HG03565 (cell line): ENCODE data around the gene CACNA1D.

Source experiments
- ATAC-seq: cut with Tn5 transposase; IDR thresholded peaks from one replicate; pipeline ENCODE4 v1.9.1; 2021; ENCODE audit warnings: mild to moderate bottlenecking, moderate library complexity; ENCODE audit not compliant: unreplicated experiment

The CACNA1D gene

DNA sequence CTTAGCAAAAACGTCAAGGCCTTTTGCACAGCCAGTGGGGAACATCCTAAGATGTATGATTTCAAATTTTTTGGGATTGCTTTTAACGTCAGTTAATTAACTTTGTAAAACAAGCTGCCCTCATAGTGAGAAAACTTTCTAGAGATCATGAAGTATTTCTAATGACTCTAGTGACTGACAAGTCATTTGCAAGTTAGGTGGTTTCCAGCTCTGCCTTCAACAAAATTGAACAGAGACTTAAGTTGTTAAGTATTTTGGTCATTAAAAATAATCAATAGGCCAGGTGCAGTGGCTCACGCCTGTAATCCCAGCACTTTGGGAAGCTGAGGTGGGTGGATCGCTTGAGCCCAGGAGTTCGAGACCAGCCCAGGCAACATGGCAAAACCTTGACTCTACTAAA lies 280.6 kb downstream of the CACNA1D start:
- ATAC-seq, result no peak

DNA sequence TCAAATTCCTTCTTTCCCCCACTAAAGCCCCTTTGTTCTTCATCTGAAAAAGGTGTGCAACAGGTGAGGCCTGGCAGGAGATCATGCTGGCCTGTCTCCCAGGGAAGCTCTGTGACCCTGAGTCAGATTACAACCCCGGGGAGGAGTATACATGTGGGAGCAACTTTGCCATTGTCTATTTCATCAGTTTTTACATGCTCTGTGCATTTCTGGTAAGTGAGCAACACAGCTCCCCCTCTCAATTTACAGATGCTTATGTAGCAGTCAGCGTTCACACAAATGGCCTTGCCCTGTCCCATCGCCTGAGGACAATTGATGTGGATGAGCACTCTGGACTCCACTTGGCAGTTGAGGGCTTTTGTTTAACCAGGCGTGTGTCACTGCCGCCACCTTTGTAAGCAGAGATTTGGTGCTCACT lies 281.4 kb downstream of the CACNA1D start:
- no peak for ATAC-seq

DNA sequence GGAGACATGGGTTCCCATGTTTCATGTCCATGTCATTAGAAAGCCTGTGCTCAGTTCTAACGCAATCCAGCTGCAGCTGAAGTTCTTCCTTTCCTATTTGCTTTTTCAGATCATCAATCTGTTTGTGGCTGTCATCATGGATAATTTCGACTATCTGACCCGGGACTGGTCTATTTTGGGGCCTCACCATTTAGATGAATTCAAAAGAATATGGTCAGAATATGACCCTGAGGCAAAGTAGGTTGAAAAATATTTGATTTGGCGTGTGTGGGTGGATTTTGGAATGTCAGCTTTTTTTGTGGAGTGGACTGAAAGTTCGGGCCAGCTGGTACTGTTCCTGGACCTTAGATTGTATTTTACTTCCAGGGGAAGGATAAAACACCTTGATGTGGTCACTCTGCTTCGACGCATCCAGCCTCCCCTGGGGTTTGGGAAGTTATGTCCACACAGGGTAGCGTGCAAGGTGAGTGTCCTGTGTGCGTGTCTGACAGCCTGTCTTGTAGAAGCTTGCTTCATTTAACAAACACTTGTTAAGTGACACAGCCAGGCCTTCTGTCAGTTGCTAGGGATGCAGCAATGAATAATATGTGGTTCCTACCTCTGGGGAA lies 282.2 kb downstream of the CACNA1D start:
- ATAC-seq, result no peak

- no peak for ATAC-seq
Measured at GRCh38 chr3:53777468-53777867, 283.1 kb downstream of the CACNA1D start.

GRCh38 chr3:53778153-53778552 lies 283.7 kb downstream of the CACNA1D start:
- no peak for ATAC-seq

- ATAC-seq, result no peak
Measured at GRCh38 chr3:53780171-53780570, 285.8 kb downstream of the CACNA1D start.

DNA sequence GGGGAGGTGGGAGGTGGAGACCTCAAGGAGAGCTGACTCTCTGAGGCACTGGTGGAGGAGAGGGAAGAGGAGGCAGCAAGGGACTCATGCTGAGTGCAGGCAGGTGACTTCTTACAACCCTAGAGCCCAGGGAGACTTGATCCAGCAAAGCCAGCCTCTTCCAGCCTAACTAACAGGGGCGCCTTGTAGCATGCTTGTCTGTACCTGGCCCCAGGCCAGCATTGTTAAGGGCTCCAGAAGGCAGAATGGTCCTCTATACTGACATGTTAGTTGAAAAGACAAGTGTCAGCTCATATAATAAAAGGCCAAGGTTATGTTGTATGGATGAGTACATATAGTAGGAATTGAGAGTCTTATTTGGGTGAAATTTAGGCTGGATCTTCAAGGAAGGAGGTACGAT lies 286.4 kb downstream of the CACNA1D start:
- ATAC-seq, result no peak

GRCh38 chr3:53787016-53787415 lies 292.6 kb downstream of the CACNA1D start:
- ATAC-seq, result no peak

DNA sequence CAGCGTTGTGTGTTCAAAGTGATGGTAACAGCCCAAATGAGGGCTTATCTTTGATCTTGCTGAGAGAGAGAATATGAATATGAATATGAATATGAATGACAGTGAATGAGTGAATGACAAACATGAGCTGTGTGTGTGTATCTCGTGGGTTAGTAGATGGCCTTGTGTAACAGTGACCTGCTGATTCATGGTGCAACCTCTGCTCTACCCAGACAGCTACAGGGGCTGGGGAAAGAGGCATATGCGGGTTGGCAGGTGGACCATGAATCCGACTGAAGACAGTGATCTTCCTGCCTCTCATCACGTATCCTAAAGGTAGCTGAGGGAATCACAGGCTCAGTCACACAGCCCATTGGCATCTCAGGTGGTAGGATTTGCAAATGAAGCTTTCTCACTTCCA lies 293.6 kb downstream of the CACNA1D start:
- no peak for ATAC-seq

DNA sequence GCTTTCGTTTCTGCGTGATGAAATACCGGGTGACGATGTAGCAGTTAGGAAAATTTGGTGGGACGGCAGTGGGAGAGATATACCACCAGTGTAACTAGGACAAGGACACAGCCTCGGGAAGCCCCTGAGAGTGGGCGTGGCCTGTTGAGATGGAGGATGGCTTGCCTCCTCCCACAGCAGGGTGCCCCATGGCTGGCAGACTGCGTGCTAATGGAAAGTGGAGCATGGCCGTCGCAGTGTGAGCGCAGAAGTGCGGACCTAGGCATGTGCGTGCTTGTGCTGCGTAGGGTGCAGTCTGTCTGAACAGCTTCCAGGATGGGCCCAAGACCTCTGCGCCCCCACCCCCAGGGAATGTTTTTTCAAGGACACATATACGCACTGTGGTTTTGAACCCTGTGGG lies 295.0 kb downstream of the CACNA1D start:
- ATAC-seq, result no peak

GRCh38 chr3:53790470-53790869 lies 296.1 kb downstream of the CACNA1D start:
- no peak for ATAC-seq

GRCh38 chr3:53791317-53791716 lies 296.9 kb downstream of the CACNA1D start:
- no peak for ATAC-seq

- no peak for ATAC-seq
Measured at GRCh38 chr3:53792866-53793265, 298.5 kb downstream of the CACNA1D start.

DNA sequence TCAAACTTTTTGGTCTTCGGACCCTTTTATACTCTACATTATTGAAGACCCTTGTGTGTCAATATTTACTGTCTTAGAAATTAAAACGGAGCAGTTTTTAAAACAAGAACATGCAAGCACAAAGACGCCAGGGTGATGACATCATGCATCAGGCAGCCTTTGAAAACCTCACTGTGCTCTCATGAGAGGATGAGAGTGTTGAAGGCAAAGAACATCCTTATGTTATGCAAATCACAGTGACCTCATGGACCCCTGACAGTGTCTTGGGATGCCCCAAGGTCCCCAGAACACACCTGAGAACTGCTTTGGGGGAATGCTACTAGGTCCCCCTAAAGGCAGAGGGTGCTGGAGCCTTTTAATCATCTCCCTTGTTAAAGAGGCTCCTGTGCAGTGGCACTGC lies 300.2 kb downstream of the CACNA1D start:
- no peak for ATAC-seq

GRCh38 chr3:53795176-53795575 lies 300.8 kb downstream of the CACNA1D start:
- ATAC-seq, result no peak

GRCh38 chr3:53795789-53796560 lies 301.6 kb downstream of the CACNA1D start:
- no peak for ATAC-seq

GRCh38 chr3:53798144-53798543 lies 303.7 kb downstream of the CACNA1D start:
- ATAC-seq, result no peak

DNA sequence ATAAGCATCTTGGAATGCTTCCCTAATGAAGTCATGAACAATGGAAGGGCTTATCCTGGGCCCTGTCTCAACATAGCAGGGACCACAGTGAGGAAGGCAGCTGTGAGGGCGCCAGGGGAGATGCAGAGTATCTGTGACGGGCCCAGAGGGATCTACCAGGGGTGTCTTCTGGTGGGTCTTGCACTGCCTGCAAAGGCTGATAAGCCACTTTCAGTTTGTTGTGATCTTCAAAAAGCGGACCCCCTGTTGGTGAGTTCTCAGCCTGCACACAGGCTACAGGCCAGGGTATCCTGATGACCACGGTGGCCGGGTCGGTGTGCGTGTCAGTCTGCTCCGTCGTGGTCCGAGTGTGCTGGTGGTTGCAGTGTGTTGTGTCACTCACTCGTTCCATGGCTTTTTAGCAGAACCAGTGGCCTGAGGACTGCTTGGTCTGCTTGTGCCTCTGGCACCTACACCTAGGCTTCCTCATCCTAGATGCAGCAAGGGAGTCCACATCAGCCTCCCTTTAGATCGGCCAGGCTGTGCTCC lies 305.0 kb downstream of the CACNA1D start:
- no peak for ATAC-seq

DNA sequence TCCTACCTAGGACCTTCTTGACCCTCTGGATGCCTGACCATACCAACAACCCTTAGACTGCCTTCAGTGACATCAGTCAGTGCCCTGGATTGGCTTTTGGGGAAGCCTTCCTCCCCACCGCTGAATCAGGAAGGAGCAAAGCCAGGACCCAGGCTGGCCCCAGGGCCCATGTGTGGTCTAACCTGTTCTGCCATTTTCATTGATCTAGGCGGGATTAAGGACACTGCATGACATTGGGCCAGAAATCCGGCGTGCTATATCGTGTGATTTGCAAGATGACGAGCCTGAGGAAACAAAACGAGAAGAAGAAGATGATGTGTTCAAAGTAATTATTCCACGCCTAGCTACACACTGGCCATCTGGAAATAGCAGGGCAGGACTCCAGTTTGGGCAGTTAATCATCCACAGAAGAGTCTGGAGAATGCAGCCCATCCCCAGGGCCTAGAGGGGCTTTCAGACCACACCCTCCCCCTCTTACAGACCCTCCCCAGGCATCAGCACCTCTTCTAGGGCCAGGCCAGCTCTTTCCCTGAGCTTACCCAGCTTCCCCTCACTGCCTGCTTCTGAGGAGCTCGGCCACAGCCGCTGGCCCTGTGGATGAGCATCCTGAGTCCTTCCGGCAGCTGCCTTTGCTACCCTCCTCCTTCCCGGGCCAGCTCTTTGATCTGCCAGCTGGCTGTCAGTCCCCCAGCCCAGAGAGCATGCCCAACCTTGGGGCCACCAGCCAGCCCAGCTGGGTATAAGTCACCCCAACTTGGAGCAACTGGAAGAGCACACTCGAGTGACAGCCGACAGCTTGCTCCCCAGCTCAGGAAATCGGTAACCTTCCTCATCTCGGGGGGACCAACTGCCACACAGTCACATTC lies 305.9 kb downstream of the CACNA1D start:
- no peak for ATAC-seq

GRCh38 chr3:53801319-53801718 lies 306.9 kb downstream of the CACNA1D start:
- no peak for ATAC-seq

- no peak for ATAC-seq
Measured at GRCh38 chr3:53802256-53802880, 308.0 kb downstream of the CACNA1D start.
